Caki2 (cell line): ENCODE results near the gene LRG1. TPM values are rescaled to one million over a fixed set of nuclear protein-coding genes. Genes with fewer than 3 reads are reported as not detected.

Experiments used
- DNase-seq: peaks from one replicate; pipeline ENCODE4 v3.0.0-alpha.2; 2015; ENCODE audit warnings: low read depth
- in situ Hi-C: cut with HindIII; loops from 2 replicates; pipeline ENCODE4 v1.10.0; 2016; ENCODE audit warnings: low sequenced_read_pairs, low pct_unique_long_range_greater_than_20kb, mixed read lengths
- total RNA-seq: library from RNA; depleted of rRNA; stranded (reverse); fragments of >200 nt; shearing (Covaris generic); gene quantifications from 2 replicates; pipeline ENCODE4 v1.2.3, GENCODE V29; 2014; ENCODE audit warnings: low replicate concordance; rRNA removed

LRG1 gene
- total RNA-seq: not detected in 2 replicates

- in situ Hi-C loops: no loop called here
- DNase-seq: no peak
These were observed at the start of gene LRG1 for GRCh38 chr19:4539693-4540581. LRG1 (minus strand) TSS chr19:4540036; CDS start chr19:4540013, 23 bp downstream.

GRCh38 chr19:4588291-4588761 lies 48.5 kb upstream of the LRG1 start:
- in situ Hi-C loops: no loop called here
- DNase-seq: no peak

GRCh38 chr19:4587527-4587926 lies 47.7 kb upstream of the LRG1 start:
- no peak for DNase-seq
- in situ Hi-C loops: no loop called here

- no peak for DNase-seq
- in situ Hi-C loops: no loop called here
These were observed 46.9 kb upstream of the LRG1 start for GRCh38 chr19:4586691-4587090.

- in situ Hi-C loops: no loop called here
These were observed 46.4 kb upstream of the LRG1 start for GRCh38 chr19:4586245-4586644.

GRCh38 chr19:4585556-4585955 lies 45.7 kb upstream of the LRG1 start:
- in situ Hi-C loops: no loop called here
- no peak for DNase-seq

More at GRCh38 chr19:4586245-4586644, 46.4 kb upstream of the LRG1 start:
- DNase-seq: no peak

GRCh38 chr19:4584670-4585460 lies 45.0 kb upstream of the LRG1 start:
- DNase-seq: no peak
- in situ Hi-C loops: no loop called here

- DNase-seq: peak; percentile 54
- in situ Hi-C loops: no loop called here
These were observed 44.3 kb upstream of the LRG1 start for GRCh38 chr19:4583961-4584669.

GRCh38 chr19:4582980-4583842 lies 43.4 kb upstream of the LRG1 start:
- peak; percentile 36 for DNase-seq
- in situ Hi-C loops: no loop called here

- peak; percentile 45 for DNase-seq
- in situ Hi-C loops: no loop called here
These were observed 42.1 kb upstream of the LRG1 start for GRCh38 chr19:4581666-4582553.

- in situ Hi-C loops: no loop called here
- no peak for DNase-seq
These were observed 41.3 kb upstream of the LRG1 start for GRCh38 chr19:4580961-4581665.

GRCh38 chr19:4580021-4580901 lies 40.4 kb upstream of the LRG1 start:
- no peak for DNase-seq
- in situ Hi-C loops: no loop called here

GRCh38 chr19:4579389-4579788 lies 39.6 kb upstream of the LRG1 start:
- no peak for DNase-seq
- in situ Hi-C loops: no loop called here

- no peak for DNase-seq
- in situ Hi-C loops: no loop called here
These were observed 38.9 kb upstream of the LRG1 start for GRCh38 chr19:4578552-4579248.
